Fibroblast of pulmonary artery (primary cell): ENCODE data around the gene PTPRQ.

Experiments used
- DNase-seq: peaks from one replicate; pipeline ENCODE4 v3.0.0-alpha.2; 2010; ENCODE audit warnings: low read depth
- H3K4me3 ChIP-seq: replicated peaks from 2 replicates; pipeline ENCODE4 v1.5.1; 2011; ENCODE audit warnings: low read depth, mild to moderate bottlenecking, control low read depth, low read length, moderate library complexity
- CTCF ChIP-seq: IDR thresholded peaks from 2 replicates; pipeline ENCODE4 v1.5.1; 2011; ENCODE audit warnings: mild to moderate bottlenecking, control low read depth, low read length, inconsistent platforms; ENCODE audit errors: missing control alignments

The PTPRQ gene

DNA sequence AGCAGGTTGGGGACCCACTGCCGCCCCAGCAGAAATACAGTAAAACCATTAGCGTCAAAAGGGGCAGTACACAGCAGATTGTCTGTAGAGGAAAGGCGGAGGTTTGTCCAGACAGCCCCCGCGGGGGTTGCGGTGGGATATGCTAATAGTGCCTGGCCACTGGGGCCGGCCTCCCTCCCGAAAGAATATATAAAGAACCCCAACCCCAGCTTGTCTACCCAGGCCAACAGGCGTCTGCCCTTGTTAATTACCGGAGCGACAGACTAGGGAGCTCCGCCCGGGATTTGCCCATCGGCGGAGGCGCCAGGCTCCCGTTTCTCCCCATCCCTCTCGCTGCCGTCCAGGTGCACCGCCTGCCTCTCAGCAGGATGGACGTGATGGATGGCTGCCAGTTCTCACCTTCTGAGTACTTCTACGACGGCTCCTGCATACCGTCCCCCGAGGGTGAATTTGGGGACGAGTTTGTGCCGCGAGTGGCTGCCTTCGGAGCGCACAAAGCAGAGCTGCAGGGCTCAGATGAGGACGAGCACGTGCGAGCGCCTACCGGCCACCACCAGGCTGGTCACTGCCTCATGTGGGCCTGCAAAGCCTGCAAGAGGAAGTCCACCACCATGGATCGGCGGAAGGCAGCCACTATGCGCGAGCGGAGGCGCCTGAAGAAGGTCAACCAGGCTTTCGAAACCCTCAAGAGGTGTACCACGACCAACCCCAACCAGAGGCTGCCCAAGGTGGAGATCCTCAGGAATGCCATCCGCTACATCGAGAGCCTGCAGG, 272.8 kb downstream of the PTPRQ start, which contains the start of gene MYF5:
Gene MYF5 (plus strand): TSS at position 217 of the 774 bp plus-strand sequence. CDS start 152 bp downstream, at position 369.
- no peak within 1 kb of the TSS for H3K4me3 ChIP-seq
- TF ChIP-seq CTCF = no peak

GRCh38 chr12:80717856-80718255, 273.8 kb downstream of the PTPRQ start:
- H3K4me3 ChIP-seq = no peak overlapping the region
- TF ChIP-seq CTCF = no peak
- no peak for DNase-seq

More for the DNA sequence above, 272.8 kb downstream of the PTPRQ start, which contains the start of gene MYF5:
- no peak for DNase-seq

DNA sequence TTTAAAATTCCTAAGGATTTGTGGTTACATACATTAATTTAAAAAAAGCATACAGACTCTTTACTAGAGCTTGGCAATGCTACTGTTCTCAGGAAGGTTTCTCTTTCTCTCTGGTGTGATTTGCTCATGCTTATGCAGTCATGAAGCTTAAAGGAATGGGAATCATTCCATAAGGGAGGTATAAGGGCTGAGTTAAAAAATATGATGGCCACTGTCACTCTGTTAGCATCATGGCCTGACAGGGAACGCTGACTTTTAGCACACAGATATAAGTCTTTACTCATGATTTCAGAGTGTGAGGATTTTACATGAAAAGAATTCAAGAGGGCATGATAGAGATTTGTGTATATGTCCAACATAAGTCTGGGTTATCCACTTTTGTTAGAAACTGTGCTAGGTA, 276.5 kb downstream of the PTPRQ start:
- no peak for TF ChIP-seq CTCF
- H3K4me3 ChIP-seq = no peak overlapping the region
- no peak for DNase-seq

GRCh38 chr12:80721326-80721725, 277.3 kb downstream of the PTPRQ start:
- no peak overlapping the region for H3K4me3 ChIP-seq
- no peak for TF ChIP-seq CTCF
- no peak for DNase-seq
